Retina (tissue), 1 donor: Measurements from ENCODE around the gene BIN2.
"Not testable (repeated sequence)": the region's sequence is repeated elsewhere in the genome, so short reads cannot be mapped to it uniquely, and the experiment has no call there.

ENCODE experiments used
- DNase-seq: peaks from one replicate; pipeline ENCODE4 v3.0.0-alpha.2; 2016

The BIN2 gene

DNA sequence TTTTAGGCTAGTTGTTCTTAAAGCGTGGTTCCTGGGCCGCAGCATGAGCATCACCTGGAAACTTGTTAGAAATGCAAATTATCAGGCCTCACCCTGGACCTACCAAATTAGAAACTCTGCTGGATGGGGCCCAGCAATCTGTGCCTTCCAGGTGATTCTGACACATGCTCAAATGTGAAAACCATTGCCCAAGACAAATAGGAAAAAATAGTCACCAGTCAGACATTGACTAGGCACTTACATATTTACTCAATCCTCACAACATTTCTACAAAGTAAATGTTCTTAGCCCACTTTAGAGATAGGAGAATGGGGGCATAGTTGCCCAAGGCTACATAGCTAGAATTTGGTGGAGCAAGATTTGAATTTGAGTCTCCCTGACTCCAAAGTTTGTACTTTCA is 19.2 kb upstream of the BIN2 start:
- no peak for DNase-seq

- no peak for DNase-seq
These were observed 18.4 kb upstream of the BIN2 start for GRCh38 chr12:51342416-51342815.

- peak; percentile 82 for DNase-seq
These were observed 17.5 kb upstream of the BIN2 start for GRCh38 chr12:51341251-51342007.

DNA sequence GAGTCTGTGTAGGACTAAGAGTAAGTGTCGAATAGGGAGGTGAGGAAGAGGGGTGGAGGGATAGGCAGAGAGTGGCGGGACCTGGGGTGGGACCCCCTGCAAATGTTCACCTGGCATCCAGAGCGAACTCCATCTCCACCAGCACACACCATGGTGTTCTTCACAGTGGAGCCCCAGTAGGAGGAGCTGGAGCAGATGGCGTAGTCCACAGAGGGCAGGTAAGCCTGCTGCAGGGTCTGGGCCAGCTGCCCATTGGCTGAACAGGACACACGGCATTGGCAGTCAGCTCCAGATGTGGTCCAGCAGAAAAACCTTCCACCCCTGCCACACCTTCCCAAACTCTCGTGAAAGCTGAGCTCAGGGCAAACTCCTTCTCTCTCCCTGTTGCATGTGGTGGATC is 15.8 kb upstream of the BIN2 start:
- DNase-seq, result no peak

DNA sequence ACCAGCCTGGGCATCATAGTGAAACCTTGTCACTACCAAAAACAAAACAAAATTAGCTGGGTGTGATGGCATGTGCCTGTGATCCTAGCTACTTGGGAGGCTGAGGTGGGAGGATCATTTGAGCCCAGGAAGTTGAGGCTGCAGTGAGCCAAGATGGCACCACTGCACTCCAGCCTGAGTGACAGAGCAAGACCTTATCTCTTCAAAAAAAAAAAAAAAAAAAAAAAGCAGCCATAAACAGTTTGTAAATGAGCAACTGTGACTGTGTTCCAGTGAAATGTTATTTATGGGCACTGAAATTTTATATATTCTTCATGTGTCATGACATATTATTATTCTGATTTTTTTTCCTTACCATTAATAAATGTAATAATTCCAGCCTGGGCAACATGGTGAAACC is 13.4 kb upstream of the BIN2 start:
- DNase-seq, result not testable (repeated sequence)

DNA sequence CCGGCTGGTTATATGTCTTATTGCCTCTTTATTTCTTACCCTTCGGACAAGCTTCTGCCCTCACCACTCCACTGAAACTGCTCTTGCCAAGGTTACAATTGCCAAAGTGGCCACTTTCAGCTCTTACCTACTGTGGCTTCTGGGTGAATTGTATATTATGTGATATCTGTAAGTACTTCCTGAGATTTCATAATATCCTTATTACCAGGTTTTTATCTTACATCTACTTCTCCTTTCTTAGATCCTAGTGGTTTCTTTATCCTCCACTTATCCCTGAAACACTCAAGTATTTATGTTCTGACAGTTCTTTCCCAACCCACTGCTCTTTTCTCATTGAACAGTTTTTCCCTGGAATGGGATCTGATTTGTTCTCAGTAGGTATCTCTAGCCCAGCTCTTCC is 12.0 kb upstream of the BIN2 start:
- DNase-seq, result no peak

DNA sequence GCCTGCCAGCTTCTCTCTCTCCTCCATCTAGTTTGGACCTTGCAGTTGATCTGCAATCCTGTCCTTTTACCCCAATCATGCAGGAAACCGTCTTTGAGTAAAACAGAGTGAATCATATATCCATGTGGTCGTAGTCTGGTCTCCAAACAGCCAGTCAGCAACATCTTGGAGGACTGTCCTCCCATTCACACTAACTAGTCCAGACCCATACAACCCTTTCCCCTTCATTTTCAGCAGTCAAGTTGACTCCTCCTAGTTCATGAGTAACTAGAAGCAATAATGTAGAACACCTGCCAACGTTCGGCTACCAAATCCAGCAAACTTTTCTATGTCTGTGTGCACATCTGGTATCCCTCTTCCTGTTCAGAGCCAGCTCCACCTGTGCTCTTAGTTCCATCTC is 10.8 kb upstream of the BIN2 start:
- no peak for DNase-seq

GRCh38 chr12:51333536-51333935 is 9.6 kb upstream of the BIN2 start:
- peak; percentile 13 for DNase-seq

DNA sequence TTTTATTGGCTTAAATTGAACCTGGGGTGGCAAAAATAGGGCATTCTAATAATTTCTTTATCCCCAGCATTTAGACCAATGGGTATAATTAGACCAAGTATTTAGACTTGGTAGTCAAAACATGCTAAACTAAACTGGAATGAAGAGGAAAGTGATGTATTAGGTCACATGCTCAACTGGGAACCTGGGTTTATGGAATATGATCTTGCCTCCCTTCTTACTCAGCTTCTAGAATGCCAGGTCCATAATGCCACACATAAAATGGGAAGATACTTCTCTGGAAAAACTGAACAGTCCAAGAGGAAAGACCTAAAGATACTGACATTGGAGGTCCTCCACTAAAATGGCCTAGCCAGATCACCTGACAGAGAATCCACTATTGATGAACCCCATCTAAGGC is 6.2 kb upstream of the BIN2 start:
- DNase-seq, result no peak

DNA sequence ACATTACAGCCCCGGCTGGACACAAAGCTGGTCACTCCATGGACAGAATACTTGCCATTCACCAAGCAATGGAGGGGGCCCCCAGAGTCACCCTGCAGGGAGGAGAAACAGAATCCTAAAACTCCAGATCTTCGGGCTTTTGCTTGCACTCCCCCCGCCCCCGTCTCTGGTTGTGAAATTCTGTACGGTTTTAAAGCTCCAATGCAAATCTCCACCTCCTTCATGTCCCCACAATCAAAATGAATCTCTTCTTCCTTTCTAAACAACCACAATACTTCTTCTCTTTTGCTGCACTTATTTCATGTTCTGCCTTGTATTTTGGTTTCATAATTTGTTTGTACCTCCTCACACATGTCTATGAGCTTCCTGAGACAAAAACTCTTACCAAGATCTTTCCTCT is 5.8 kb upstream of the BIN2 start:
- no peak for DNase-seq

- DNase-seq, result no peak
These were observed 4.6 kb upstream of the BIN2 start for GRCh38 chr12:51328587-51328986.

DNA sequence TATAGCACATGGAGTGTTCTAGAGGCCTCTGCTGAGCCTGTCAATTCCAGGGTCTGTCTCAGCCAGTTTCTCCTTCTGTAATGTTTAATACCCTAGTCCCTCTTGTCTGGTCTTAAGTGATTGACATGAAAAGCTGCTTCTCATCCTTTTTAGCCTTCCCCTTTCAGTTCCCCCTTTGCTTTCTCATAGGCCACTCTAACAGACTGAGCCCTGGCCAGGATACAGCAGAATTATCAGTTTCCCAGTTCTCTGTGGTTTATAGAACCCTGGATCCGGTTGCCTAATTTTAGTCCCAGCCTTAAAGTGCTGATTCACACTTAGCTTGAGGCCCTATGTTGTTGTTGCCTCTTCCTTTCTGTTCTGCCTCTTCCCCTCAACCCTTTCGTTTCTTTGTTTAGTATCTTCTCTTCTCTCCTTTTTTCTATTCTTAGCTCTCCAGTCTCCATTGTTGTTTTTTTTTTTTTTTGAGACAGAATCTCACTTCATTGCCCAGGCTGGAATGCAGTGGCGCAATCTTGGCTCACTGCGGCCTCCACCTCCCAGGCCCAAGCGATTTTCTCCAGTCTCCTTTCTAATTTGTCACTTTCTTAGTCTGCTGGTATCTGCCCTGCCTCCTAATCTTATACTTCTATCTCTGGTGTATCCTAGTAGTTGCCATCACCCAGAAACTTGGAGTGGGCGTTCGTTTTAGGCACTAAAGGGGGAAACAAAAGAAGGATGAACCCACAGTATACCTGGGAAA is 2.9 kb upstream of the BIN2 start:
- DNase-seq, result no peak

DNA sequence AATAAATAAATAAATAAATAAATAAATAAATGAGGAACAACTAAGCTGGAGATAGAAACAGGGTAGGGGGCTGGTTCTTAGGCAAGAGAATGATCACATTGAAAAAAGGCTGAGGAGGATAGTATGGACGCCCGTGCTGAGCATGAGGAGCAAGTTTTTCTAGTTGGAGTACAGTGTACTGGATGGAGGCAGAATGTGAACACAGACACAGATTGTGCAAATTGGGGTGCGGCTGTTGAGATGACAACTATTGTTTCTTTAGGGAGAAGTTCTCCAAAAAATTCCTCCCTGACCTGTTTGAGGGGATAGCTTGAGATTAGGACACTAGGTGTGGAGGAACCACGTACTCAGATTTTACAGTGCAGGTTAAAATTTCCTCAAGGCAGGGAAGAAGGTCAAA is 979 bp upstream of the BIN2 start:
- DNase-seq, result no peak

GRCh38 chr12:51323317-51323960 is 535 bp downstream of the BIN2 start:
- no peak for DNase-seq

DNA sequence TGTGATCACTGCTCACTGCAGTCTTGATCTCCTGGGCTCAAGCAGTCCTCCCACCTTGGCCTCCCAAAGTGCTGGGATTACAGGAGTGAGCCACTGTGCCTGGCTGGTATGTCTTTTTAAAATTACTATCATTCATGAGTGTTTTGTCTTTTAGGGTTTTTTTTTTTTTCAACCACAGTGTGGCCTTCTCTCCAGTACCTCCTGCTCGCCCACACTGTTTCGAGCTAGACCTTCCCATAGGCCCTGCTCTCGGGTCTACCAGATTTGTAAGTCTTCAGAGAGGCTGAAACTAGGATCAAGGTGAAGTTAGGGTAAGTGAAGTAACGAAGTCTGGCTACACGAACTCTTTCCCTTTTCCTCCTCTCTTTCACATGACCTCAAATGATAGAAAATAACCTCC is 1.5 kb downstream of the BIN2 start:
- DNase-seq, result no peak

DNA sequence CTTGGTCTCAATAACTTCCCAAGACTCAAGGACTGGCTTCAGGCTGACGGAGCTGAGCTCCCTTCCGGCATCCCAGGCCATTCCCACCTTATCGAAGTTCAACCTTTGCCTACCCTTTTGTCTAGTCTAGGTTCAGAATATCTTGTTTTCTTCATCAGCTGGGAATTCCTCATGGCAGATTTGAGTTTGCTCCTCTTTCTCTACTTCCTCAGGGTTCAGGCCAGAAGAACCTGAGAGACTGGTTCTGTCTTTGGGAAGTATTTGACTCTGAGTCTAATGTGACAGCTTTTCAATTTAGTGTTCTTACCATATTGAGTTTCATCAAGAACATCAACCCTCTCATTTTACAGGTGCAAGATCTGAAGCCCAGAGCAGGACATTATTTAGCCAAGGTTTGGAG is 2.1 kb downstream of the BIN2 start:
- DNase-seq, result no peak

- no peak for DNase-seq
These were observed 3.2 kb downstream of the BIN2 start for GRCh38 chr12:51320695-51321320.

- no peak for DNase-seq
These were observed 3.7 kb downstream of the BIN2 start for GRCh38 chr12:51320311-51320694.

- DNase-seq, result no peak
These were observed 5.0 kb downstream of the BIN2 start for GRCh38 chr12:51318846-51319599.

DNA sequence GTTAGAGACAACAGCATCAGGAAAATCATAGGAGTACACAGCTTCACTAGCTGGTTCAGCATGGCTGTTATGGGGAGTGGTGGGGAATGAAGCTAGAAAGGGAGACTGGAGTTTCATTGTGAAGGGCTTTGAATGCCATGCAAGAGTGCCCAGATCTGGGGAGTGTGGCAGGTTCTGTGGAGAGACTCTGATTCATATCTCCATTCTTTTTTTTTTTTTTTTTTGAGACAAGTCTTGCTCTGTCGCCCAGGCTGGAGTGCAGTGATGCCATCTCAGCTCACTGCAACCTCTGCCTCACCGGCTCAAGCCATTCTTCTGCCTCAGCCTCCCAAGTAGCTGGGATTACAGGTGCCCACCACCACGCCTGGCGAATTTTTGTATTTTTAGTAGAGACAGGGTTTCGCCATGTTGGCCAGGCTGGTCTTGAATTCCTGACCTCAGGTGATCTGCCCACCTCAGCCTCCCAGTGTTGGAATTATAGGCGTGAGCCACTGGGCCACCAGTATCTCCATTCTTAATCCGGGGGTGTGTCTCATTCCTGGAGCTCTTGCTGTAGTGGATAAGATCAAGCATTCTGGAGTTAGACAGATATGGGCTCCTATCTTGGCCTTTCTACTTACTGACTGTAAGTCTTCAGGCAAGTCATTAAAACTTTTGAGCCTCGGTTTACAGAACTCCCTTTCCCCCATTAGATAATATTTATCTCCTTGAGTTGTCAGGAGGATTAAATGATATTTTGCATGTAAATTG is 5.7 kb downstream of the BIN2 start:
- not testable (repeated sequence) for DNase-seq

DNA sequence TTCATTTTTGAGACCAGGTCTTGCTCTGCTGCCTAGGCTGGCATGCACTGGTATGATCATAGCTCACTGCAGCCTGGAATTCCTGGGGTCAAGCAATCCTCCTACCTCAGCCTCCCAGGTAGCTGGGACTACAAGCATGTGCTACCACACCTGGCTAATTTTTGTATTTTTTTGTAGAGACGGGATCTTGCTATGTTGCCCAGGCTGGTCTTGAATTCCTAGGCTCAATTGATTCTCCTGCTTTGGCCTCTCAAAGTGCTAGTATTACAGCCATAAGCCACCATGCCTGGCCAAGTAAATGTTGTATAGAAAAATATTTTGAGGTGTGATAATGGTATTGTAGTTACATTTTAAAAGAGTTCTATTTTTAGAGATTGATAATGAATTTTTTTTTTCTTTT is 12.6 kb downstream of the BIN2 start:
- DNase-seq, result no peak
